T-cell (primary cell): ENCODE results near the gene RAB11FIP5. TPM values are rescaled to one million over a fixed set of nuclear protein-coding genes. Genes with fewer than 3 reads are reported as not detected.

Experiments used
- total RNA-seq, 35 experiments: library from RNA in 6 of 35; stranded (reverse) in 6 of 35; fragments of 120-200 nt in 1 of 35; gene quantifications; one replicate each; pipeline versions ENCODE4 v1.2.1 to v1.2.4 and lab custom pipeline; 2013 to 2026

Gene RAB11FIP5
- total RNA-seq, 5 donors from 2014 or later (not counting 1 experiment from before 2014, with no cell fraction given), result 7.9 to 15.2 (median 11.0) TPM

Other genes starting within 250 kb of the RAB11FIP5 start
- under 1 TPM in 3 of 5 donors, not detected in 2; 0.35 to 0.58 (median 0.39) TPM for gene SPR, start 225.5 kb downstream of the RAB11FIP5 start, total RNA-seq
- gene EMX1, start 195.4 kb downstream of the RAB11FIP5 start, total RNA-seq, result not detected
- gene SFXN5, start 41.2 kb downstream of the RAB11FIP5 start, total RNA-seq, result 10 to 100 TPM in 2 of 5 donors, 1 to 10 TPM in 3; 6.3 to 14.2 (median 9.7) TPM
- not detected for gene NOTO, start 89.6 kb upstream of the RAB11FIP5 start, total RNA-seq
- gene SMYD5, start 101.3 kb upstream of the RAB11FIP5 start, total RNA-seq, result 10 to 100 TPM; 38.2 to 56.9 (median 44.5) TPM
- gene PRADC1, start 120.3 kb upstream of the RAB11FIP5 start, total RNA-seq, result 1 to 10 TPM; 6.1 to 9.9 (median 6.4) TPM
- 100 to 1,000 TPM; 120 to 210 (median 193) TPM for gene CCT7, start 121.4 kb upstream of the RAB11FIP5 start, total RNA-seq
- 10 to 100 TPM; 17.6 to 23.7 (median 19.6) TPM for gene FBXO41, start 171.5 kb upstream of the RAB11FIP5 start, total RNA-seq
- under 1 TPM in 4 of 5 donors, not detected in 1; 0.09 to 0.35 (median 0.19) TPM for gene EGR4, start 180.6 kb upstream of the RAB11FIP5 start, total RNA-seq